ENCODE results near the gene ZBTB18.

- TF ChIP-seq CTCF (IDR thresholded peaks at IDR 0.05; ENCODE audit: low read depth, low read length) (no peak), POLR2A (IDR thresholded peaks at IDR 0.05; ENCODE audit: extremely low read depth, insufficient read length) (no peak), MYC (IDR thresholded peaks at IDR 0.05; ENCODE audit: low read depth, low read length) (no peak)
- TF ChIP-seq, protein P1, sequence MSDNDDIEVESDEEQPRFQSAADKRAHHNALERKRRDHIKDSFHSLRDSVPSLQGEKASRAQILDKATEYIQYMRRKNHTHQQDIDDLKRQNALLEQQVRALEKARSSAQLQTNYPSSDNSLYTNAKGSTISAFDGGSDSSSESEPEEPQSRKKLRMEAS (IDR thresholded peaks at IDR 0.05; ENCODE audit: low read depth, low read length): no peak
Measured at GRCh38 chr1:244028701-244029100, 22.4 kb upstream of the ZBTB18 start.
